Measurements from ENCODE around the gene TEC.
A peak's percentile ranks its signal among the peaks of the same experiment; 100 is the strongest.

TEC gene

GRCh38 chr4:48275686-48276085 lies 6.0 kb upstream of the TEC start:
- no peak overlapping the region for H3K27ac ChIP-seq
- TF ChIP-seq CTCF (conservative IDR thresholded peaks at IDR 0.05) (no peak), ZFX (IDR thresholded peaks at IDR 0.05) (no peak)

GRCh38 chr4:48275247-48275646 lies 5.6 kb upstream of the TEC start:
- no peak for TF ChIP-seq ZFX (IDR thresholded peaks at IDR 0.05)
- peak; percentile 52 for TF ChIP-seq CTCF (conservative IDR thresholded peaks at IDR 0.05)
- H3K27ac ChIP-seq = no peak overlapping the region

GRCh38 chr4:48271626-48272025 lies 2.0 kb upstream of the TEC start:
- TF ChIP-seq ZFX (IDR thresholded peaks at IDR 0.05) (no peak), CTCF (conservative IDR thresholded peaks at IDR 0.05) (no peak)
- no peak overlapping the region for H3K27ac ChIP-seq

GRCh38 chr4:48270951-48271473 lies 1.4 kb upstream of the TEC start:
- no peak for TF ChIP-seq ZFX (IDR thresholded peaks at IDR 0.05)
- no peak for TF ChIP-seq CTCF (conservative IDR thresholded peaks at IDR 0.05)

GRCh38 chr4:48270523-48270897 lies 872 bp upstream of the TEC start:
- TF ChIP-seq CTCF (conservative IDR thresholded peaks at IDR 0.05) = no peak
- no peak for TF ChIP-seq ZFX (IDR thresholded peaks at IDR 0.05)
- peak overlapping the region; percentile 86 for H3K27ac ChIP-seq

More at GRCh38 chr4:48270951-48271473, 1.4 kb upstream of the TEC start:
- H3K27ac ChIP-seq = no peak overlapping the region

- TF ChIP-seq CTCF (conservative IDR thresholded peaks at IDR 0.05) (0 out of 2 replicates have a peak, but pooled peaks have one; percentile 11), ZFX (IDR thresholded peaks at IDR 0.05) (no peak)
- H3K27ac ChIP-seq = peak overlapping the region; percentile 86
These were observed 354 bp upstream of the TEC start for GRCh38 chr4:48269861-48270522.

GRCh38 chr4:48267574-48267973 lies 2.1 kb downstream of the TEC start:
- H3K27ac ChIP-seq = no peak overlapping the region
- TF ChIP-seq ZFX (IDR thresholded peaks at IDR 0.05) (no peak), CTCF (conservative IDR thresholded peaks at IDR 0.05) (no peak)

Measured in C4-2B (cell line).